SKM-1 treated with dmso at 0.1 percent for 144 hours (cell line): Measurements from ENCODE around the gene ZNF750.

Experiments
- DNase-seq: peaks from one replicate; lab custom pipeline; 2025; ENCODE audit not compliant: unreplicated experiment; lab: John Stamatoyannopoulos, UW

Gene ZNF750

DNA sequence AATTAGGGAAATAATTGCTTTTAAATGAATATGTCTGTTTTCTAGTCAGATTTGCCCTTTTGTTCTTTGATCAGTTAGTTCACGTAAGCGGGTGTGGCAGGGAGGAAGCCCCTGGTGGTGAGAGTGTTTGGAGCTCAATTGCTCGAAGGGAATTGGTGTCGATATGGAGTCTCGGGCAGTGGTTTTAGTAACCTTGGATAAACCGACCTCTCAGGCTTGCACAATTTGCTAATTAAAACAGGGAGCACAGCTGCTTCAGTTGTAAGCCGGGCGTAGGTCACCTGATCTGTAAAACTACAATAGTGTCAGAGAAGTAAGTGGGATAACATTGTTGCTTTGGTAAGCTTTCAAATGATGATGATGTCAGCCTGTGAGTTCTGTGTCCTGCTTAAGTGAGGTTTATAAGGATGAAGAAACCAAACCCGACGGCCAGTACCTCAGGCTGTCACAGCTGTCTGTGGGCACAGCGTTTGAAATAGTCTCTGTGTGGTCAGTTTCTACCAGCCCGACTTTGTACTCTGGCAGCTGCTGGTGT is 2.9 kb downstream of the ZNF750 start:
- DNase-seq = no peak

DNA sequence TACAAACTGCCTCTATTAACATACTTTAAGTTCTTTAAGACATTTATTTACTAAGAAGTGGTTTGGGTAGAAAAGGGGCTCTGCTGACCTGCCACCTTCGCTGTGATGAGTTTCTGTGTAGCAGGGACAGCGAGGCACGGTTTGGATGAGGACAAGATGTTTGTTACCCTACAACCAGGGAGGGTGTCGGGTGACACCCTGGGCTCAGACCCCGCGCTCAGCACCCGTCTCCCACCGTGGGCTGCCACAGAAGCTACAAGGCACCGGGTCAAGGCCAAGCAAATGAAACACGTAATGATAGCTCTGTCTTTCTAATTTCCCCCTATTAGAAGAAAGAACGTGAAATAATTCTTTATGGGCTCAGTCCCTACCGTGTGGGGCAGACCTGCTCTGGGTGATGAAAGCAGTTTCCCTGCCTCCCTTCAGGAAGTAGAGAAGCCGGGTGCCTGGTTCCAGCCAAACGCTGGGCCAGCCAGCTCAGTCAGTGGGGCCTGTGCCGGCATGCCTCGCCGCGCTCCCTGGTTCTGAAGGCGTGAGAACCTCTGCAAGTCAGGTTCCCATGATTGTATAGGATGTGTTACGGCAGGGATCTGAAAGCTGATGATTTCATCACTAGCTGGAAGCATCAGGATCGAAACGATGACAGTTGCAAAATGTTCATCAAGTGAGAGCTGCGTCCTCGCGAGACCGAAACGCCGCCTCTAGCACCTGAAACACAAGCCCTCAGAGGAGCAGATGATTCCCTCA is 3.9 kb downstream of the ZNF750 start:
- DNase-seq = no peak

DNA sequence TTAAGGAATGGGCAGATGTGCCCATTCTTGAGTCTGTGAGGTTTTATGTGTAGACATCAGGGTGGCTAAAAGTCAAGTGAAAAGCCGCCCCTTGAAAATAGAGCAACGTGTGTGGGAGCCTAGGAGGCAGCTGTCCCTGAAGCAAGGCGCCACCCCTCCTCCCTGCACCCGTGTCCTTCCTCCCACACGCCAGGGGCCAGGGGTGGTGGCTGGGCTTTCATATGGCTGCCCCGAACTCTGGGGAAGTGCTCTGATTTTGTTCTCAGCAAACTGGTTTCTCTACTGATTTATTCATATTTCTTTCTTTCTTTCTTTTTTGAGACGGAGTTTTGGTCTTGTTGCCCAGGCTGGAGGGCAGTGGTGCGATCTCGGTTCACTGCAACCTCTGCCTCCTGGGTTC is 4.7 kb downstream of the ZNF750 start:
- no peak for DNase-seq

DNA sequence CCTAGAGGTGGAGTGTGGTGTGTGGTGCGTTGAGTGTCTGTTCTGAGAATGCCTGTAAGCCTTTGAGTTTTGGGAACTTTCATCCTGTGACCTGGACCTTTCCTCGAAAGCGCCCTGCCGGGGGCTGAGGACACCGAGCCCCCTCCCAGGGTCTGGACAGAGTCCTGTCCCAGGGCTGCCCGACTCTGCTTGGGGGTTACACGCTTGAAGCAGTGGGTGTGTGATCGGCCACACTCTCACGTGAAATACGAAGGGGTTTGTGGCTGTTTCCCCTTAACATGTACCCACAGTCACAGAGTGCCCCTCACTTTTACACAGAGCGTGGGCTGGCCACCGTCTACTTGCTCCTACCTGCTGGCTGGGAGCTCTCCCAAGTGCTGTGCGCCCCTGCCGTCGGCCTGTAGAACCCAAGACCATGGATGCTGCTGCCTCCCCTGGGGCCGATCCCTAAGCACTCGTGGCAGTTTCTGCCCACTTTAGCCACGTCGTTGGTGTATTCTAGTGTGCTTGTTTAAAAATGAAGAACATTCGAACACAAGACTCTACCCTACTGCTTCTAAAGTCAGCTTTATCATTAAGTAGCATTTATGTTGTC is 6.8 kb downstream of the ZNF750 start:
- no peak for DNase-seq

DNA sequence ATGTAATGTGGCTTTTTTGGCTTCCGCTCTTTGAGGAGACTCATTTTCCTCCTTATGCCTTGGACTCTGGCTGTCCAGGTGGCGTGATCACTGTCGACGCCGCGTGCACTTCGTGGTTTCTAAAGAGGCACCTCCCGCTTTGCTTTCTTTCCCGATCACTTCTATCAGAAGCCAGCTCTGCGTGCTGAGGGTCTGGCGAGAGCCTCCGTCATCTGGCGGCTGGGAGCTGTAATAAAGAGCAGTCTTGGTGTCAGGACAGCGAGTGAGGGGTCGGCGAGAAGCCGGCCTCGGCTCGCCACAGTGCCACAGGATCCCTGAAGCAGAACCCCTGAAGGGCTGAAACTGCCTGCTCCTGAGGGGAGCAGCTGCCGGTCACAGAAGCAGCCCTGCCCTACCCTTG is 7.4 kb downstream of the ZNF750 start:
- no peak for DNase-seq

DNA sequence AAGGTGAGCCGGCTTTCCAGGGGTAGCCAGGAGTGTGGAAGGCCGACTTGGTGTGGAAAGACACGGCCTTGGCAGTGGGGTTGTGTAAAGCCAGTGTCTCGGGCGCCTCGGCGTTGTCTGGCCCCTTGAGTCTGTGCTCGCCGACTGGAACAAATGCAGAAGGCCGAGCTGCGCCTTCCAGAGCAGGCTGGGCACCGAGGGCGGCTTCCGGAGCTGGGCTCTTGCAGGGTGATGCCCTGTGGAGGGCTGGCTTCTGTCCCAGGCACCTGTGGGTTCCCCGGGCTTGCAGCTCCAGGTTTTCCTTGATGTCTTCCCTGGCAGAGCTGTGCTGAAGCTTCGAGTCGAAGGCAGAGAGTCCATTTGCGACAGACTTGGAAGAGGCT is 8.0 kb downstream of the ZNF750 start:
- DNase-seq = no peak

DNA sequence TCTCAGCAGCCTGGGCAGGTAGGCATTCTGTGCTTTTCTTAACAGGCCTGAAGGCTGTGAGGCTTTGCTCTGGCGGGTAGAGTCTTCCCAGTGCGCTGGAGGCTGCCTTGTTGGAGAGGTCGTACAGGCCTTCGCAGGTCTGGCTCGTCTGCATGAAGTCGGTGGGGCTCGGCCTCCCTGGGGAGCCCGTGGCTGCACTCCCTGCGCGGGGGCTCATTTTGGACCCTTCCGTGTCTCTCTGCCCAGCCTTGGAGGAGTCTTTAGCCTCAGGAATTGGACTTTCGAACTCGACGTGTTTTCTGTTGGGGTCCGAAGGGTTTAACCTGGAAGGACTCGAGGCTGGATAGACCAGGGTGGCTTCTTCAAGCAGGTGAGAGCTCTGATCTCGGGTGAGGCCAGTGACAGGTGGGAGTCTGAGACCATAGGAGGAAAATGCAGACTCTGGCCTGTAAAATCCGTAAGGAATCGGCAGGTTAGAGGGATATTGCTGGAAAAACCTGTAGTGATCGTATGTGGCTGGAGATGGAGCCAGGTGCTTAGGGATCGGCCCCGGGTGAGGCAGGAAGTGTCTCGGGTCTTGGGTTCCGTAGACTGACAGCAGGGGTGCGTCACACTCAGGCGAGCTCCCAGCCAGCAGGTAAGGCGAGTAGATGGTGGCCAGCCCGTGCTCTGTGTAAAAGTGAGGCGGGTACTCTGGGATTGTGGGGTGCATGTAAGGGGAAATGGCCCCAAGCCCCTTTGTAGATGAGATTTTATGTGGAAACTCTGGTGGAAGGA is 8.6 kb downstream of the ZNF750 start:
- no peak for DNase-seq

DNA sequence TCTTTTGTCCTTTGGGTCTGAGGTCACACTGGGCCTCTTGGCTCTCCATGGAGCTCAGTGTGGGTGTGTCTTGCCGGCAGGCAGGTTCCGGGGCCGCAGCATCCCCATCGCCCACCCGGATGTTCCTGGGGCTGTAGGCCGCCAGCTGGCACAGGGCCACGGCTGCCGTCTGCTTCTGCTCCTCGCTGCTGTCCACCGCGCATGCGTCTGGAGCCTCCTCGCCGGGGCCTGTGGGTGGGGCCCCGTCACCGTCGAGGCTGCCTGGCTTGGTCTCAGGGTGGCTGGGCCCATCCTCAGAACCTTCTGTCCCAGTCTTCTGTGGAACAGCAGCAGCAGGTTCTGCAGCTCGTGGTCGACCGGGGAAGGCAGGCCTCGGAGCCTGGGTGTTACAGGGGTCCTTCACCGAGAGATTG is 9.6 kb downstream of the ZNF750 start:
- DNase-seq = no peak

DNA sequence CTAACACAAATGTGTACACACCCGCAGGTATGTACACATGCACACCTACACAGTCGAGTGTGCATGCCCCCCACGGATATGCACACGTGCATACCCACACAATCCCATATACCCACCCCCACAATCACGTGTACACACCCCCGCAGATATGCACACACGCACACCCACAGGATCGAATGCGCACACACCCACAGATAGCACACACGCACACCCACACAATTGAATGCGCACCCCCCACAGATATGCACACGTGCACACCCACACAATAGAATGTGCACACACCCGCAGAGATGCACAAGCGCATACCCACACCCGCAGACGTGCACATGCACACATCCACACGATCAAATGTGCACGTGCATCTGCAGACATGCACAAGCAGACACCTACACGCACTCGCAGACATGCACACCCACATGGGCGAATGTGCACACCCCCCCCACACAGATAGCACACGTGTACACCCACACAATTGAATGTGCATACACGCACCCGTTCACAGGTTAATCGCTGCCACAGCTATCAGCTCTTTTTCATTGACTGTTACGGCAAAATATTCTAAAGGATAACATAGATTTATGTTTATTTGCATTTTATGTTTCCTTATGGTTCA is 10.8 kb downstream of the ZNF750 start:
- DNase-seq = no peak

DNA sequence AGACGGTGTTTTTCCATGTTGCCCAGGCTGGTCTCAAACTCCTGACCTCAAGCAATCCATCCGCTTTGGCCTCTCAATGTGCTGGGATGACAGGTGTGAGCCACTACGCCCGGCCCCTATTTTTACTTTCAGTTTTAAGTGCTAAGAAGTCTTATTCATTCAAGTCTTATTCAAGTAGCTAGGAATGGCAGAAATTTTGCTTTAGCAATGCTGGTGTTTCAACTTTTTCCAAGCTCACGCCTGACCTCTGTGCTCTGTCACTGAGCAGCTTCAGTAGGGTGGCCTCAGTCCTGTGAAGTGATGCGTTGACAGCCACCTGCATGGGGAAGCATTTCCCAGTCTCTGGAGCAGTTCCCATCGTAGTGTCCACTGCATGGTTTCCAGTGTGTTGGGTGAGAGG is 12.9 kb downstream of the ZNF750 start:
- no peak for DNase-seq

DNA sequence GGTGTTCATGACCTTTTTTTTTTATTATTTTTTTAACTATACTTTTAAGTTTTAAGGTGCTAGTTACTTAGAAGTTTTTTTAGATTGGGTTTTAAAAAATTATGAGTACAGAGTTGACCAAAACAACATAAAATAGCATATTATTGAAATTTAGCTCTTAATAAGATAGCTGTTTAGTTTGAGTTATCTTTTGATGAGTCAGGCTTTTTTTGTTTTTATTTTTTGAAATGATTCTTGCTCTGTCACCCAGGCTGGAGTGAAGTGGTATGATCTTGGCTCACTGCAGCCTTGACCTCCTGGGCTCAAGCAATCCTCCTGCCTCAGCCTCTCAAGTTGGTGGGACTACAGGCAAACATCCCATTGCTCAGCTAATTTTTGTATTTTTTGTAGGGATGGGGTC is 13.6 kb downstream of the ZNF750 start:
- no peak for DNase-seq

DNA sequence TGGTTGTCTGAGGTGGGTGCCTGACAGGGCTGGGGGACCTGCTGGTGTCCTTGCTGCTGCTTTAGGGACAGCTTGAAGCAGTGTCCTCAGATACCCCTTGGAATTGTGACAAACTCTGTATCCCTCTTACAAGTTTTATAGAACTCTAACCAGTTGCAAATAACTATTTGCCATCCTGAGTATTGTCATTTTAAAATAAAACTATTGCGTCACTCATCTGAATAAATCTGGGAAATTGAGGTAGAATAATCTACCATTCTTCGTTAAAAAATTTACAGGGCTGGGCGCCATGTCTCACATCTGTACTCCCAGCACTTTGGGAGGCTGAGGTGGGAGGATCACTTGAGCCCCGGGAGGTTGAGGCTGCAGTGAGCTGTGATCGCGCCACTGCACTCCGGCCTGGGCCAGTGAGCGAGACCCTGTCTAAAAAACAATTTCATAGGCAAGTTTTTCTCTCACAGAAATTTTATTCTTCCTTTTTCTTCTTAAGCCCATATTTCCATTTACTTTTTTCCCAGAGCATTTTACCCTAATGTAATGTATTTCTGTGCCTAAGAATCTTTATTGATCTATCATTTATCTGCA is 14.2 kb downstream of the ZNF750 start:
- DNase-seq = no peak

DNA sequence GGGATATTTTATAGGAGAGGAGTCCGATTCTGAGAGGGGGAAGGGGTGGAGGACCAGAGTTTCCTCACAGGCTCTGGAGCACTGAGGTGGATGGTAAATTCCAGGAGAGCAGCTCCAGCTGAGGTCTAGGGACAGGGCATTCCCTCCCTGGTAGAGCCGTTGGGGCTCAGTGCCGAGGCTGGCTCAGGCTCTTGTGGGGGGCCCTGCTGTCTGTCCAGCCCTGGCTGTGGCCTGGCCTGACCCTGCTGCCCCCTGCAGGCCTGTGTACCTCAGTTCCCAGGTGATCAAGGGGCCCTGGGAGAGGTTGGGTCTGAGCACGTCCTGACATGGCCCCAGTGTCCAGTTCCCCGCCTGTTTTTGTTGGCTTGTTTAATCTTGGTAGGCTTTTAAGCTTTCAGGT is 16.8 kb downstream of the ZNF750 start:
- no peak for DNase-seq

DNA sequence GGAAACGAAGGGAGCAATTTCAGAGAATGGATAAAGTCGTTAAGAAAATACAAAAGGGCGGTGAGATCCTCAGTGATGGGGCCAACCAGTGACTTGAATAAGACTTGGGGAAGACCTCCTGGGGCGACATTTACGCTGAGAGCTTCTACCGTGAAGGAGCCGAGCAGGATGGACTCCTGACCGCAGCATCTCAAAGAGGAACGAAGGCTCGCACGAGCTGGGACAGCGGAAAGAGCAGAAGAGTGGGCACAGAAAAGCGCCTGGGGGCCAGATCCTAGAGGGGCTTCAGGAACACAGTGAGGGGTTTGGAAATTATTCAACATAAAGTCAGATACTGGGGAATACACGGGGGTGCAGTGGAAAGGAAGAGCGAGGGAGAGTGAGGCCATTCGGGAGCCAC is 17.5 kb downstream of the ZNF750 start:
- no peak for DNase-seq

DNA sequence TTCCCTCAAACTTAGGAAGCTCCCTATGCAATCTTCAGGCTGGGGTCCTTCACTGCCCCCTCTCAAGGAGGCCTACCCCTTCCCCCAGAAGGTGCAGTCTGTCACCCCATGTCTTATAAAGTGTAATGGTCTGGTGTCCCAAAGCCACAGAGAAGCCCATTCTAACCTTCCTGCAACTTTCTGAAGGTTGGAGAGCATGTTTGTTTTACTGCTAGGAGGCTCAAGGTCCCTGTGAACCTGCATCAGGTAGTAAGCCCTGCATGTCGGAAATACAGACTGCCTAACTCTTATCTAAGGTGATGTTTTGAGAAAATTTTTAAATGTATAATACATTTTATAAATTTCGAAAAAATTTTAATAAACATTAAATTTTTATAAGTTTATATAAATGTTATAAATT is 18.3 kb downstream of the ZNF750 start:
- DNase-seq = no peak

DNA sequence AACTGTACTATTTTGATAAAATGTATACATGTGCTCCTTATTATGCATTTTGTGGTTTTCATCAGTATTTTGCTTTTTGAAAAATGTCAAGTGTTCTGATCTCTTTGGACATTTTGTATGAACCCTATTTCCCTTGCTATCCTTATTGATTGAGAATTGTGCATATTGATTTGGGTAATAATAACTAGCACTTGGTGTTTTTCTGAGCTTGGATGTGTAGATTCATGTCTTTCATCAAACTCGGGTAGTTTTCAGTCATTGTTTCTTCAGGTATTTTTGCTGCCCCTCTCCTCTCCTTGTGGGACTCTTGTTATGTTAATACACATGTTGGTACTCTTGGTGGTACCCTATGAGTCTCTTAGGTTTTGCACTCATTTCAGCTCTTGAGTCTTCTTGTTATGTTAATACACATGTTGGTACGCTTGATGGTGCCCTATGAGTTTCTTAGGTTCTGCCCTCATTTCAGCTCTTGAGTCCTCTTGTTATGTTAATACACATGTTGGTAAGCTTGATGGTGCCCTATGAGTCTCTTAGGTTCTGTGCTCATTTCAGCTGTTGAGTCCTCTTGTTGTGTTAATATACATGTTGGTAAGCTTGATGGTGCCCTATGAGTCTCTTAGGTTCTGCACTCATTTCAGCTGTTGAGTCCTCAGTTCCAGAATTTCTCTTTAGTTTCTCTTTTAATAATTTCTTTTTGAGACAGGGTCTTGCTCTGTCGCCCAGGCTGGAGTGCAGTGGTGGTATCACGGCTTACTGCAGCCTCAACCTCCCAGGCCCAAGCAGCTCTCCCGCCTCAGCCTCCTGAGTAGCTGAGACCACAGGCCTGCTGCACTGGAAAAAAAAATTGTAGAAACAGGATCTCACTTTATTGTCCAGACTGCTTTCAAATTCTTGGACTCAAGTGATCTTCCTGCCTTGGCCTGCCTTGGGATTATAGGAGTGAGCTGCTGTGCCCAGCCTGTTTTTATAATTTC is 19.3 kb downstream of the ZNF750 start:
- no peak for DNase-seq

DNA sequence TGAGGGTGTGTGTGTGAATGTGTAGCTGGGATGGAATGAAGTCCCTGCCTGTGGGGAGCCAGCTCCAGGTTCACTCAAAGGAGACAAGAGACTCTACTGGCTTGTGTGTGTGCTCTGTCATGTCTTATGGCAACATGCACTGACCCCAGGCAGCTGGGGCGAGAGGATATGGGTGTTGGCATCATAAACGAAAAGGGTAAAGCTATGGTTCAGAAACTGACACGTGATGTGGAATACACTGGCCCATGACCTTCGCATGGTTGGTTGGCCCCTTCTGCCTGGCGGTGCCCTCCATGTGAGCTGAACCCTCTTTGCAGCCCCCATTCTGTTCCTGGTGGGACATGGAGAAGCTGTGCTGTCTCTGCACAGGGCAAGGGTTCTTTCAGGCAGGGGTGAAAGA is 21.9 kb downstream of the ZNF750 start:
- DNase-seq = no peak

DNA sequence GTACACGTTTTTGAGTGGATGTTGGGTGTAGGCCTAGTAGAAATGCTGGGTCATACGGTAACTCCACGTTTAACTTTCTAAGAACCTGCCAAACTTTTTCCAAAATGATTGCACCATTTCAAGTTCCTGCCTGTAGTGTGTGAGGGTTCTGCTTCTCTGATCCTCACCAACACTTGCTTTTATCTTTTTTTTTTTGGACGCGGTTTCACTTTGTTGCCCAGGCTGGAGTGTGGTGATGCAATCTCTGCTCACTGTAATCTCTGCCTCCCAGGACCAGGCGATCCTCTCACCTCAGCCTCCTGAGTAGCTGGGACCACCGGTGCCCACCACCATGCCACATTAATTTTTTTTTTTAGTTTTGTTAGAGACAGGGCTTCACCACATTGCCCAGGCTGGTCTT is 23.5 kb downstream of the ZNF750 start:
- no peak for DNase-seq

DNA sequence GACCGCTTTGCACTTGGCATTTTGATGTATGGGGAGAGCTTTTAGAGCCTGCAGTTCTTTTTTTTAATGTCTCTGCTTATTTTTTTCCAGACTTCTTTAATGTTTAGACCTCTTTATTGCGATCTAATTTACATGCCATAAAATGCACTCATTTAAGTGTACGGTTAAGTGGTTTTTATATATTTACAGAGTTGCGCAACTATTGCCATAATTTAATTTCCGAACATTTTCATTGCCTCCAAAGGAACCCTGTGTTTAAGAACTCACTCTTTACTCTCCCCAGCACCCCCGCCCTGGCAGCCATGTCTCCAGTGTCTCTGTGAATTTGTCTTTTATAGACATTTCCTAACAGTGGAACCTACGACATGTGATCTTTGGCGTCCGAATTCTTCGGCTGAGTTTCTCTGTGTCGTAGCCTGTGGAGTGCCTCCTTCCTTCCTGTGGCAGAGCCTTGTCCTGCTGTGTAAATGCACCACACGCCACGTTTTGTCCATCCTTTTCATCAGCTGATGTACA is 24.0 kb downstream of the ZNF750 start:
- no peak for DNase-seq

DNA sequence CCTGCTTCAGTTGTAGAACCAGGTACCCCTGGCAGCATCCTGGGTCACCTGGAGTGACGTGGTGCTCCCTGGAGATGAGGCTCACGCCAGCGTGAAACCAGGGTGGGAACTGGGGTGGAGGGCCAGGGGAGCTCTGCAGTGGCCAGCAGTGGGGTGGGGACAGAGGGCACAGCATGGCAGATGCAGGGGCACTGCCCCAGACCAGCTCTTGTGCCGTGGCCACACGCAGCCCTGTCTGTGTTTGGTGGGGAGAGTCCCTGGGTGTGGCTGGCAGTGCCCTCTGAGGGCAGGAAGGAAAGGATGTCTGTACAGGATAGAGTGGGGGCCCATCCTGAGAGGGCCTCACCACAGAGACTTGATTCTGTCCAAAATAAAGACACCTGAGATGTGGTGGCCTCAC is 24.5 kb downstream of the ZNF750 start:
- DNase-seq = no peak
